ENCODE measurements around the gene MTFP1.

- TF ChIP-seq CTCF (IDR thresholded peaks at IDR 0.05) = no peak
- no peak for TF ChIP-seq POLR2A (IDR thresholded peaks at IDR 0.05)
Observed at GRCh38 chr22:30453731-30454510, 28.4 kb downstream of the MTFP1 start.

Measured in suprapubic skin (tissue), 3 donors.